Neural cell (in vitro differentiated cells): ENCODE data around the gene ZNRF2. TPM values are rescaled to one million over a fixed set of nuclear protein-coding genes. Genes with fewer than 3 reads are reported as not detected.

Experiments used
- H2AFZ ChIP-seq: fragments of 200-600, 300-800 bp; sonication (generic), shearing (Covaris generic); 2 replicates; pipeline ENCODE4 v1.6.0; 2014; ENCODE audit warnings: low read depth, mild to moderate bottlenecking, antibody characterized with exemption, low read length, moderate library complexity
- H3F3A ChIP-seq: fragments of 200-600 bp; shearing (Covaris generic); 2 replicates; pipeline ENCODE4 v1.6.1; 2016; ENCODE audit warnings: mild to moderate bottlenecking, moderate library complexity, mixed read lengths, antibody characterized with exemption, low read length; ENCODE audit not compliant: insufficient read depth, poor library complexity, severe bottlenecking
- H3K27ac ChIP-seq: fragments of 200-600, 300-800 bp; sonication (generic), shearing (Covaris generic); 2 replicates; pipeline ENCODE4 v1.5.1; 2014; ENCODE audit warnings: mild to moderate bottlenecking, low read length, moderate library complexity
- H3K27me3 ChIP-seq: fragments of 300-800, 200-600 bp; sonication (generic), shearing (Covaris generic); 2 replicates; pipeline ENCODE4 v1.6.0; 2014; ENCODE audit warnings: mild to moderate bottlenecking, low read depth, low read length, moderate library complexity; ENCODE audit not compliant: insufficient read depth
- H3K36me3 ChIP-seq: fragments of 300-800, 200-600 bp; sonication (generic), shearing (Covaris generic); 2 replicates; pipeline ENCODE4 v1.5.1; 2014; ENCODE audit warnings: mild to moderate bottlenecking, antibody characterized with exemption, low read length, moderate library complexity; ENCODE audit not compliant: insufficient read depth
- H3K4me2 ChIP-seq: fragments of 300-800, 200-600 bp; sonication (generic), shearing (Covaris generic); 2 replicates; pipeline ENCODE4 v1.6.0; 2014; ENCODE audit warnings: mild to moderate bottlenecking, low read length
- H3K4me3 ChIP-seq: fragments of 300-800, 200-600 bp; sonication (generic), shearing (Covaris generic); 2 replicates; pipeline ENCODE4 v1.5.1; 2014; ENCODE audit warnings: mild to moderate bottlenecking, low read length, moderate library complexity
- H3K79me2 ChIP-seq: fragments of 200-600 bp; shearing (Covaris generic); replicated peaks from 2 replicates; pipeline ENCODE4 v1.6.0; 2014; ENCODE audit warnings: mild to moderate bottlenecking, low read length, moderate library complexity; ENCODE audit not compliant: insufficient read depth
- H3K9ac ChIP-seq: fragments of 300-800, 200-600 bp; sonication (generic), shearing (Covaris generic); 2 replicates; pipeline ENCODE4 v1.6.1; 2016; ENCODE audit warnings: mild to moderate bottlenecking, low read length, mixed read lengths
- H3K9me2 ChIP-seq: fragments of 200-600 bp; shearing (Covaris generic); 2 replicates; pipeline ENCODE4 v1.6.1; 2016; ENCODE audit warnings: mild to moderate bottlenecking, low read length, mixed read lengths; ENCODE audit not compliant: insufficient read depth
- H3K9me3 ChIP-seq: fragments of 200-600, 300-800 bp; sonication (generic), shearing (Covaris generic); 2 replicates; pipeline ENCODE4 v1.6.1; 2016; ENCODE audit warnings: mild to moderate bottlenecking, mixed run types, low read length, moderate library complexity, mixed read lengths
- H4K20me1 ChIP-seq: fragments of 200-600 bp; shearing (Covaris generic); 2 replicates; pipeline ENCODE4 v1.6.1; 2016; ENCODE audit warnings: mild to moderate bottlenecking, mixed run types; ENCODE audit not compliant: insufficient read depth
- CTCF ChIP-seq: fragments of 450-650 bp; IDR thresholded peaks from 2 replicates; pipeline ENCODE4 v1.5.1; 2014; ENCODE audit warnings: antibody characterized with exemption, mild to moderate bottlenecking, moderate library complexity; ENCODE audit not compliant: poor library complexity, severe bottlenecking
- EP300 ChIP-seq: fragments of 450-650 bp; conservative IDR thresholded peaks from 2 replicates; pipeline ENCODE4 v1.6.1; 2014; ENCODE audit warnings: antibody characterized with exemption, mild to moderate bottlenecking, moderate library complexity; ENCODE audit not compliant: poor library complexity, severe bottlenecking
- EZH2 ChIP-seq: fragments of 200-600, 300-800 bp; shearing (Covaris generic), sonication (generic); IDR thresholded peaks from 2 replicates; pipeline ENCODE4 v1.6.1; 2014; ENCODE audit warnings: antibody characterized with exemption, low read length, borderline replicate concordance, mild to moderate bottlenecking; ENCODE audit not compliant: insufficient read depth, poor library complexity, severe bottlenecking
- MXI1 ChIP-seq: fragments of 450-650 bp; conservative IDR thresholded peaks from 2 replicates; pipeline ENCODE4 v1.6.1; 2014; ENCODE audit warnings: antibody characterized with exemption, mild to moderate bottlenecking; ENCODE audit not compliant: poor library complexity, severe bottlenecking
- POLR2AphosphoS5 ChIP-seq: IDR thresholded peaks from 2 replicates; pipeline ENCODE4 v1.6.1; 2012
- RAD21 ChIP-seq: fragments of 450-650 bp; conservative IDR thresholded peaks from 2 replicates; pipeline ENCODE4 v1.6.1; 2014; ENCODE audit warnings: antibody characterized with exemption, mild to moderate bottlenecking, moderate library complexity
- REST ChIP-seq: IDR thresholded peaks from 2 replicates; pipeline ENCODE4 v1.6.1; 2012; ENCODE audit warnings: borderline replicate concordance
- SMC3 ChIP-seq: fragments of 450-650 bp; conservative IDR thresholded peaks from 2 replicates; pipeline ENCODE4 v1.6.1; 2014; ENCODE audit warnings: antibody characterized with exemption, mild to moderate bottlenecking, moderate library complexity; ENCODE audit not compliant: poor library complexity
- TAF1 ChIP-seq: IDR thresholded peaks from 2 replicates; pipeline ENCODE4 v1.6.1; 2012; ENCODE audit warnings: low read depth
- polyA plus RNA-seq: library from polyadenylated mRNA; depleted of rRNA; stranded (reverse); fragments of >200 nt; gene quantifications from 2 replicates; pipeline ENCODE4 v1.2.3, GENCODE V29; 2014

The ZNRF2 gene
- polyA plus RNA-seq, 1 donor from 2014 or later, result 12.2 TPM

GRCh38 chr7:30266686-30267085, 17.7 kb upstream of the ZNRF2 start:
- no peaks in the 10 kb centered on the region for H3K9me3 ChIP-seq
- no peak overlapping the region for H2AFZ ChIP-seq
- H3K27me3 ChIP-seq, result no peaks in the 10 kb centered on the region
- H3K4me3 ChIP-seq, result no peak overlapping the region
- H3K79me2 ChIP-seq, result no peaks in the 10 kb centered on the region
- no peaks in the 10 kb centered on the region for H3F3A ChIP-seq
- no peak overlapping the region for H3K4me2 ChIP-seq
- no peaks in the 10 kb centered on the region for H3K36me3 ChIP-seq
- no peak overlapping the region for H3K9ac ChIP-seq
- H3K27ac ChIP-seq, result no peak overlapping the region
- H4K20me1 ChIP-seq, result no peaks in the 10 kb centered on the region
- H3K9me2 ChIP-seq, result no peaks in the 10 kb centered on the region
- no peak for TF ChIP-seq CTCF

GRCh38 chr7:30268586-30268985, 15.8 kb upstream of the ZNRF2 start:
- H3K27me3 ChIP-seq, result no peaks in the 10 kb centered on the region
- H3K36me3 ChIP-seq, result no peaks in the 10 kb centered on the region
- no peaks in the 10 kb centered on the region for H3F3A ChIP-seq
- H3K4me2 ChIP-seq, result no peak overlapping the region
- H4K20me1 ChIP-seq, result no peaks in the 10 kb centered on the region
- H3K79me2 ChIP-seq, result no peaks in the 10 kb centered on the region
- H3K9me2 ChIP-seq, result no peaks in the 10 kb centered on the region
- H2AFZ ChIP-seq, result no peak overlapping the region
- no peak overlapping the region for H3K4me3 ChIP-seq
- no peak overlapping the region for H3K27ac ChIP-seq
- no peaks in the 10 kb centered on the region for H3K9me3 ChIP-seq
- no peak overlapping the region for H3K9ac ChIP-seq
- TF ChIP-seq SMC3, result no peak
- TF ChIP-seq CTCF, result no peak
- TF ChIP-seq RAD21, result no peak
- TF ChIP-seq MXI1, result no peak
- TF ChIP-seq EP300, result no peak
- TF ChIP-seq EZH2, result no peak
- TF ChIP-seq TAF1, result no peak
- TF ChIP-seq REST, result no peak
- TF ChIP-seq POLR2AphosphoS5, result no peak
